ENCODE data around the gene DCXR.

The DCXR gene

GRCh38 chr17:82062076-82062983 lies 24.8 kb upstream of the DCXR start:
- Histone ChIP-seq H3K27me3 (no peaks in the 10 kb centered on the region), H3K9me3 (no peaks in the 10 kb centered on the region), H3K36me3 (peaks cover 63% of the 10 kb centered on the region), H3K27ac (no peak overlapping the region), H3K4me1 (ENCODE audit: control insufficient read depth in 1 of 2, insufficient read depth in 1 of 2, low read depth in 1 of 2, low read length in 1 of 2) (peaks cover 16% of the 10 kb centered on the region in 2 experiments), H3K4me3 (ENCODE audit: low read depth in 1 of 2, low read length in 1 of 2) (no peak overlapping the region)
- no peak for TF ChIP-seq CTCF (IDR thresholded peaks at IDR 0.05)

- H3K9me3 ChIP-seq, result no peaks in the 10 kb centered on the region
- H3K27me3 ChIP-seq, result no peaks in the 10 kb centered on the region
- H3K36me3 ChIP-seq, result peaks cover 73% of the 10 kb centered on the region
- H3K4me1 ChIP-seq (ENCODE audit: control insufficient read depth in 1 of 2, insufficient read depth in 1 of 2, low read depth in 1 of 2, low read length in 1 of 2), result peaks cover 16% of the 10 kb centered on the region in 2 experiments
- H3K4me3 ChIP-seq (ENCODE audit: low read depth in 1 of 2, low read length in 1 of 2), result no peak overlapping the region
- TF ChIP-seq CTCF (IDR thresholded peaks at IDR 0.05), result no peak
- H3K27ac ChIP-seq, result no peak overlapping the region
These were observed 23.8 kb upstream of the DCXR start for GRCh38 chr17:82061047-82061925.

GRCh38 chr17:82060614-82061013 lies 23.1 kb upstream of the DCXR start:
- no peaks in the 10 kb centered on the region for H3K9me3 ChIP-seq
- H3K27ac ChIP-seq, result no peak overlapping the region
- TF ChIP-seq CTCF (IDR thresholded peaks at IDR 0.05), result no peak
- H3K36me3 ChIP-seq, result peaks cover 80% of the 10 kb centered on the region
- H3K4me1 ChIP-seq (ENCODE audit: control insufficient read depth in 1 of 2, insufficient read depth in 1 of 2, low read depth in 1 of 2, low read length in 1 of 2), result peaks cover 12% of the 10 kb centered on the region in 2 experiments
- H3K27me3 ChIP-seq, result no peaks in the 10 kb centered on the region
- H3K4me3 ChIP-seq (ENCODE audit: low read depth in 1 of 2, low read length in 1 of 2), result no peak overlapping the region

- H3K27me3 ChIP-seq, result no peaks in the 10 kb centered on the region
- H3K9me3 ChIP-seq, result no peaks in the 10 kb centered on the region
- H3K4me3 ChIP-seq (ENCODE audit: low read depth in 1 of 2, low read length in 1 of 2), result no peak overlapping the region
- H3K36me3 ChIP-seq, result peaks cover 86% of the 10 kb centered on the region
- TF ChIP-seq CTCF (IDR thresholded peaks at IDR 0.05), result no peak
- no peak overlapping the region for H3K27ac ChIP-seq
- H3K4me1 ChIP-seq (ENCODE audit: control insufficient read depth in 1 of 2, insufficient read depth in 1 of 2, low read depth in 1 of 2, low read length in 1 of 2), result peaks cover 8 to 9% of the 10 kb centered on the region in 2 experiments
These were observed 22.5 kb upstream of the DCXR start for GRCh38 chr17:82060001-82060380.

GRCh38 chr17:82059272-82060000 lies 21.9 kb upstream of the DCXR start:
- Histone ChIP-seq H3K27ac (no peak overlapping the region), H3K4me3 (ENCODE audit: low read depth in 1 of 2, low read length in 1 of 2) (no peak overlapping the region), H3K27me3 (no peaks in the 10 kb centered on the region), H3K36me3 (peaks cover 91% of the 10 kb centered on the region), H3K4me1 (ENCODE audit: control insufficient read depth in 1 of 2, insufficient read depth in 1 of 2, low read depth in 1 of 2, low read length in 1 of 2) (peaks cover 2 to 3% of the 10 kb centered on the region in 2 experiments), H3K9me3 (no peaks in the 10 kb centered on the region)
- TF ChIP-seq CTCF (IDR thresholded peaks at IDR 0.05), result no peak
